Parathyroid adenoma (tissue), 2 donors: ENCODE measurements around the gene KCNJ1.

Experiments
- H2AFZ ChIP-seq: fragments of 300-600 bp; sonication (generic); one replicate; pipeline ENCODE4 v1.7.0; 2017; ENCODE audit warnings: antibody characterized with exemption, mild to moderate bottlenecking
- H3K27ac ChIP-seq: fragments of 300-600 bp; sonication (generic); one replicate; pipeline ENCODE4 v1.7.0; 2017
- H3K27me3 ChIP-seq: fragments of 300-600 bp; sonication (generic); one replicate; pipeline ENCODE4 v1.7.0; 2017; ENCODE audit warnings: low read length; ENCODE audit not compliant: control insufficient read depth, insufficient read depth
- H3K36me3 ChIP-seq: fragments of 300-600 bp; sonication (generic); one replicate; pipeline ENCODE4 v1.7.0; 2017; ENCODE audit warnings: low read length; ENCODE audit not compliant: control insufficient read depth, insufficient read depth
- H3K4me1 ChIP-seq: fragments of 300-600 bp; sonication (generic); one replicate; pipeline ENCODE4 v1.7.0; 2017; ENCODE audit warnings: control low read depth
- H3K4me2 ChIP-seq: fragments of 300-600 bp; sonication (generic); one replicate; pipeline ENCODE4 v1.7.0; 2017; ENCODE audit warnings: low read length
- H3K4me3 ChIP-seq: fragments of 300-600 bp; sonication (generic); one replicate; pipeline ENCODE4 v1.7.0; 2017; ENCODE audit warnings: low read depth, low read length
- H3K79me2 ChIP-seq: fragments of 300-600 bp; sonication (generic); one replicate; pipeline ENCODE4 v1.7.0; 2017; ENCODE audit warnings: control low read depth
- H3K9ac ChIP-seq: fragments of 300-600 bp; sonication (generic); one replicate; pipeline ENCODE4 v1.7.0; 2017; ENCODE audit warnings: mild to moderate bottlenecking
- H3K9me3 ChIP-seq: fragments of 300-600 bp; sonication (generic); one replicate; pipeline ENCODE4 v1.7.0; 2017; ENCODE audit warnings: low read length; ENCODE audit not compliant: control insufficient read depth
- TF ChIP-seq, protein P1 (sequence below): fragments of 300-600 bp; sonication (generic); IDR thresholded peaks from one replicate; pipeline ENCODE4 v1.7.0; 2017; ENCODE audit warnings: antibody characterized with exemption, mild to moderate bottlenecking
- donor health status: primary hyperparathyroidism.

The KCNJ1 gene

DNA sequence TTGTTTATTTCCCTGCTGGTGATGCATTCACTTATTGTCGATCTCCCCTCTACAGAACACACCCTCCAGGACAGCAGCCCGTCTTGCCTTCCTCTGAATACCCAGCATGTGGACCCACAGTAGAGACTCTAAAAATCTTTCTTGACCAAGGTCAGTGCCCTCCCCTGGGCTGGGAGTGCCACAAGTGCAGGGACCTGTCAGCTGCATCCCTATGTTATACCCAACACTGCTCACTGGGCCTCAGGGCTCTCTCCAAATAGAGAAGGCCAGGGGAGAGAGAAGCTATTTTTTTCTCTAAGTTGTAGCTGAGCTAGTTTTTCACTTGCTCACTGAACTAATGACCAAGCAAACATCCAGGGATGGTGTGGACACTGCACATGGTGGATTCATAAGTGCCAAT is 9.8 kb downstream of the KCNJ1 start:
- H3K4me2 ChIP-seq: no peak overlapping the region
- no peaks in the 10 kb centered on the region for H3K36me3 ChIP-seq
- no peak overlapping the region for H3K9ac ChIP-seq
- H2AFZ ChIP-seq: no peak overlapping the region
- no peaks in the 10 kb centered on the region for H3K9me3 ChIP-seq
- no peak overlapping the region for H3K4me3 ChIP-seq
- no peak overlapping the region for H3K27ac ChIP-seq
- no peaks in the 10 kb centered on the region for H3K27me3 ChIP-seq
- no peaks in the 10 kb centered on the region for H3K4me1 ChIP-seq
- TF ChIP-seq, protein P1, sequence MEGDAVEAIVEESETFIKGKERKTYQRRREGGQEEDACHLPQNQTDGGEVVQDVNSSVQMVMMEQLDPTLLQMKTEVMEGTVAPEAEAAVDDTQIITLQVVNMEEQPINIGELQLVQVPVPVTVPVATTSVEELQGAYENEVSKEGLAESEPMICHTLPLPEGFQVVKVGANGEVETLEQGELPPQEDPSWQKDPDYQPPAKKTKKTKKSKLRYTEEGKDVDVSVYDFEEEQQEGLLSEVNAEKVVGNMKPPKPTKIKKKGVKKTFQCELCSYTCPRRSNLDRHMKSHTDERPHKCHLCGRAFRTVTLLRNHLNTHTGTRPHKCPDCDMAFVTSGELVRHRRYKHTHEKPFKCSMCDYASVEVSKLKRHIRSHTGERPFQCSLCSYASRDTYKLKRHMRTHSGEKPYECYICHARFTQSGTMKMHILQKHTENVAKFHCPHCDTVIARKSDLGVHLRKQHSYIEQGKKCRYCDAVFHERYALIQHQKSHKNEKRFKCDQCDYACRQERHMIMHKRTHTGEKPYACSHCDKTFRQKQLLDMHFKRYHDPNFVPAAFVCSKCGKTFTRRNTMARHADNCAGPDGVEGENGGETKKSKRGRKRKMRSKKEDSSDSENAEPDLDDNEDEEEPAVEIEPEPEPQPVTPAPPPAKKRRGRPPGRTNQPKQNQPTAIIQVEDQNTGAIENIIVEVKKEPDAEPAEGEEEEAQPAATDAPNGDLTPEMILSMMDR: no peak
- H3K79me2 ChIP-seq: no peaks in the 10 kb centered on the region

GRCh38 chr11:128856241-128856640 is 10.9 kb downstream of the KCNJ1 start:
- Histone ChIP-seq H2AFZ (no peak overlapping the region), H3K36me3 (no peaks in the 10 kb centered on the region), H3K27ac (no peak overlapping the region), H3K4me2 (no peak overlapping the region), H3K9me3 (no peaks in the 10 kb centered on the region), H3K27me3 (no peaks in the 10 kb centered on the region), H3K4me1 (no peaks in the 10 kb centered on the region), H3K79me2 (no peaks in the 10 kb centered on the region), H3K4me3 (no peak overlapping the region), H3K9ac (no peak overlapping the region)
- TF ChIP-seq, protein P1: no peak

GRCh38 chr11:128854841-128855240 is 12.3 kb downstream of the KCNJ1 start:
- H3K4me1 ChIP-seq: no peaks in the 10 kb centered on the region

GRCh38 chr11:128853559-128853958 is 13.5 kb downstream of the KCNJ1 start:
- H3K9ac ChIP-seq: no peak overlapping the region
- H3K27ac ChIP-seq: no peak overlapping the region
- no peaks in the 10 kb centered on the region for H3K9me3 ChIP-seq
- no peak overlapping the region for H3K4me2 ChIP-seq
- TF ChIP-seq, protein P1: no peak
- no peaks in the 10 kb centered on the region for H3K27me3 ChIP-seq
- H3K36me3 ChIP-seq: no peaks in the 10 kb centered on the region
- no peaks in the 10 kb centered on the region for H3K79me2 ChIP-seq
- H3K4me1 ChIP-seq: no peaks in the 10 kb centered on the region
- H3K4me3 ChIP-seq: no peak overlapping the region
- no peak overlapping the region for H2AFZ ChIP-seq

More at GRCh38 chr11:128854841-128855240, 12.3 kb downstream of the KCNJ1 start:
- TF ChIP-seq, protein P1: no peak
- no peak overlapping the region for H3K4me2 ChIP-seq
- H3K4me3 ChIP-seq: no peak overlapping the region
- no peaks in the 10 kb centered on the region for H3K9me3 ChIP-seq
- no peak overlapping the region for H3K9ac ChIP-seq
- no peaks in the 10 kb centered on the region for H3K27me3 ChIP-seq
- H2AFZ ChIP-seq: no peak overlapping the region
- H3K79me2 ChIP-seq: no peaks in the 10 kb centered on the region
- no peaks in the 10 kb centered on the region for H3K36me3 ChIP-seq
- H3K27ac ChIP-seq: no peak overlapping the region

GRCh38 chr11:128852327-128853023 is 14.6 kb downstream of the KCNJ1 start:
- Histone ChIP-seq H3K9ac (no peak overlapping the region), H3K9me3 (no peaks in the 10 kb centered on the region), H3K4me2 (no peak overlapping the region), H3K4me3 (no peak overlapping the region), H3K79me2 (no peaks in the 10 kb centered on the region), H3K27ac (no peak overlapping the region), H3K4me1 (no peaks in the 10 kb centered on the region), H3K27me3 (no peaks in the 10 kb centered on the region), H2AFZ (no peak overlapping the region), H3K36me3 (no peaks in the 10 kb centered on the region)
- TF ChIP-seq, protein P1: no peak
